GM12864 (cell line): Measurements from ENCODE around the gene CXCL11.

Experiments
- DNase-seq: peaks from one replicate; pipeline ENCODE4 v3.0.0-alpha.2; 2011; ENCODE audit warnings: low read depth
- H3K4me3 ChIP-seq: 2 replicates; pipeline ENCODE4 v1.5.1; 2011; ENCODE audit warnings: mild to moderate bottlenecking, low read depth, low read length, control low read depth
- CTCF ChIP-seq: IDR thresholded peaks from 2 replicates; pipeline ENCODE4 v1.5.1; 2011; ENCODE audit warnings: low read depth, mild to moderate bottlenecking, moderate library complexity, low read length, control low read depth, inconsistent platforms; ENCODE audit errors: missing control alignments

The CXCL11 gene

DNA sequence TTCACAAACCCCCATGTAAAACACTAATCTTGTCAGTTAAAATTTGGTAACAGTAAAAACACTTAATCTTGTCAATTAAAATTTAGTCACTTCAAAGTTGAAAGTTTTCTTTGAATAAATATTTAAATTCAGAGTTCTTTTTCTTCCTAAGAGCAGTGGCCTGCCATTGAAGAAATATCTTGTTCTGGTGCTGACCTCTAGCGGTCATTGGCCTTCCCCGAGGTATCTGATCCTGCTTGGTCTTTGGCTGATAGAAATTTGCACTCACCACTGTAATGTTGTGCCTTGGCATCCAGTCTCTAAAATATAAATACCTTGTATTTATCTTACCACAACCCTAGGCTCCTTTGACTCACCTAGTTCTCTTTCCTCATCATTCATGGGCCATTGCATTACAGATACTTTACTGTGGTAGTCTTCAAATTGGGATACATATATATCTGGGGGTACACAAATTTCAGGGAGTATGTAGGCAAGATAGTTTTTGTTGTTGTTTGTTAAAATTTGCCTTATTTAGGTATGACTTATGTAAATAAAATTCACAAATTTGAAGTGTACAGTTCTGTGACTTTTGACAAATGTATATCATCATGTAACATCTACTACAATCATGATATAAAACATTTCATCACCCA, 31.9 kb upstream of the CXCL11 start:
- peak; percentile 40 for DNase-seq
- H3K4me3 ChIP-seq: no peak overlapping the region
- peak; percentile 78 for TF ChIP-seq CTCF

DNA sequence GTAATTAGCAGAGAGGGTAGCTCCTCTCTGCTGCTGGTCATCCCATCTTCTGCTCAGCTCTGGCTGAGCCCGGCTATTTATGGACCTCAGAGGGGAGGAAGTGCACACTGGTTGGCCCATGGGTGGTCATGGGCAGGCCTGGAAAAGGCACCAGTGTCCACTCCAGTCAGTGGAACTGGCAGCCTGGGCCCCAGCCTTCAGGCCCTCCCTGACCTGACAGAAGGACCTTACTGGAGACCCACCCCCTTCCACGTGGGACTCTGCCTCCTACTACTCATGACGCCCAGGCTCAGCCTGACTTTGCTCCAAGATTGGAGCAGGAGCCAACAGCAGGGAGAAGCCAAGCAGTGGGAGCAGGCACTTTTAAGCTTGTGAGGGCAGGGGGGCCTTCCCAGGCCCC, 30.7 kb upstream of the CXCL11 start:
- no peak overlapping the region for H3K4me3 ChIP-seq
- no peak for DNase-seq
- no peak for TF ChIP-seq CTCF

DNA sequence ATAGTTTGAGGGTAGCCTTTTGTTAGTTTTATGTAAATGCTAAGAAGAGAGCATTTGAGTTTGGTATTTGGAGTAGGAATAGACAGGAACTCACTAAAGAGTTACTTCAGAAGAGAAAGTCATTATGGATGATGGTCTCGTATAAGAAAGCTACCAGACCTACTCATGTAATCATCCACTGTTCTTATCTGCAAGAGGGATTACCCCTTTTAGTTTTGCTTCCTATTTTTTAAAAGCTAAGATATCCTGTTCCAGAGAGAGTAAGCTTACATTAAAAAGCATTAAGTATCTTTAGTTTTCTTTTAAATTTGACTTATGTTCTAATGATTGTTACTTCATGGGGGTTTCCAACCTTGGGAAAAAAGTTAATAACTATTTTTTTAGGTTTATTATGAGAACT, 26.1 kb upstream of the CXCL11 start:
- TF ChIP-seq CTCF: no peak
- no peak for DNase-seq
- no peak overlapping the region for H3K4me3 ChIP-seq

- no peak for DNase-seq
- H3K4me3 ChIP-seq: no peak overlapping the region
- no peak for TF ChIP-seq CTCF
These were observed 25.6 kb upstream of the CXCL11 start for GRCh38 chr4:76061421-76061820.

DNA sequence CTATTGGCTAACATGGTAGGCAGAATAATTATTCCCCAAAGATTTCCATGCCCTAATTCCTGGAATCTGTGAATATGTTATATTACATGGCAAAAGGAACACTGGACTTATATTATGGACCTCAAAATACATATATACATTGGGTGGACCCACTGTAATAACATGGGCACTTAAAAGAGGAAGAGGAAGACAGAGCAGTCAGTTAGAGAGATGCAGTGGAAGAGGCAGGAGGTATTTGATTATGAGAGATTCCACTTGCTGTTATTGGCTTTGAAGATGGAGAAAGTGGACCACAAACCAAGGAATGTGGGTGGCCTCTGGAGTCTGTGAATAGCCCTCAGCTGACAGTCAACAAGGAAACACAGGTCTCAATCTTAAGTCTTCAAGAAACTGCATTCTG, 24.6 kb upstream of the CXCL11 start:
- DNase-seq: no peak
- TF ChIP-seq CTCF: no peak
- H3K4me3 ChIP-seq: no peak overlapping the region

- TF ChIP-seq CTCF: no peak
- no peak for DNase-seq
- no peak overlapping the region for H3K4me3 ChIP-seq
These were observed 23.9 kb upstream of the CXCL11 start for GRCh38 chr4:76059750-76060149.

- H3K4me3 ChIP-seq: no peak overlapping the region
- no peak for DNase-seq
- TF ChIP-seq CTCF: no peak
These were observed 23.1 kb upstream of the CXCL11 start for GRCh38 chr4:76058888-76059426.
